ENCODE measurements around the gene CRISPLD2. TPM values are rescaled to one million over a fixed set of nuclear protein-coding genes. Genes with fewer than 3 reads are reported as not detected.
A peak's percentile ranks its signal among the peaks of the same experiment; 100 is the strongest.

CRISPLD2 gene
- total and polyA plus RNA-seq, 10 donors = 7.9 to 271 (median 75.5) TPM

GRCh38 chr16:84886497-84887090 lies 66.8 kb downstream of the CRISPLD2 start:
- H3K4me3 ChIP-seq = no peak overlapping the region
- intact Hi-C loops (cut with DNase I; ENCODE audit: low total_unique reads) = loop anchor here (10.0 kb wide), 1 partner anchor 62 kb away; no protein-coding TSS in a partner anchor
- H3K9me3 ChIP-seq = no peaks in the 10 kb centered on the region
- H3K27ac ChIP-seq = no peak overlapping the region
- DNase-seq = no peak
- peaks cover 0 to 42% (median 14%) of the 10 kb centered on the region in 6 donors for H3K4me1 ChIP-seq
- 70 to 83% (median 78%) methylated on average over 11 of the region's 11 CpGs for WGBS, 5 donors
- peaks cover 0 to 95% (median 0%) of the 10 kb centered on the region in 6 donors for H3K36me3 ChIP-seq
- TF ChIP-seq POLR2A (IDR thresholded peaks at IDR 0.05) (no peak), POLR2AphosphoS5 (IDR thresholded peaks at IDR 0.05) (no peak), CTCF (IDR thresholded peaks at IDR 0.05 in 8 of 11, conservative IDR thresholded peaks at IDR 0.05 in 3 of 11) (no peak)
- peaks cover 0 to 49% (median 0%) of the 10 kb centered on the region in 7 donors for H3K27me3 ChIP-seq (replicated peaks in 1 of 7)

- intact Hi-C loops (cut with DNase I; ENCODE audit: low total_unique reads) = loop anchor here (10.0 kb wide), 1 partner anchor 62 kb away; no protein-coding TSS in a partner anchor
- TF ChIP-seq CTCF (IDR thresholded peaks at IDR 0.05 in 8 of 11, conservative IDR thresholded peaks at IDR 0.05 in 3 of 11) (no peak), POLR2AphosphoS5 (IDR thresholded peaks at IDR 0.05) (peak in 1 of 3 donors; percentile 7)
- Histone ChIP-seq H3K36me3 (peaks cover 0 to 98% (median 0%) of the 10 kb centered on the region in 6 donors), H3K9me3 (no peaks in the 10 kb centered on the region), H3K4me1 (peaks cover 0 to 47% (median 14%) of the 10 kb centered on the region in 6 donors), H3K27ac (no peak overlapping the region), H3K27me3 (replicated peaks in 1 of 7) (peaks cover 0 to 54% (median 0%) of the 10 kb centered on the region in 7 donors), H3K4me3 (no peak overlapping the region)
- DNase-seq = no peak
- WGBS, 5 donors = 89 to 94% (median 92%) methylated on average over 14 to 15 of the region's 15 CpGs
Measured at GRCh38 chr16:84887207-84887606, 67.4 kb downstream of the CRISPLD2 start.

- no peak overlapping the region for H3K4me3 ChIP-seq
- H3K27ac ChIP-seq = no peak overlapping the region
- intact Hi-C loops (cut with DNase I; ENCODE audit: low total_unique reads) = loop anchor here (10.0 kb wide), 1 partner anchor 64 kb away; no protein-coding TSS in a partner anchor
- peaks cover 0 to 63% (median 0%) of the 10 kb centered on the region in 7 donors for H3K27me3 ChIP-seq (replicated peaks in 1 of 7)
- peaks cover 0 to 59% (median 14%) of the 10 kb centered on the region in 6 donors for H3K4me1 ChIP-seq
- DNase-seq = no peak
- H3K36me3 ChIP-seq = peaks cover 0 to 98% (median 0%) of the 10 kb centered on the region in 6 donors
- TF ChIP-seq POLR2A (IDR thresholded peaks at IDR 0.05) (no peak), CTCF (IDR thresholded peaks at IDR 0.05 in 8 of 11, conservative IDR thresholded peaks at IDR 0.05 in 3 of 11) (no peak), POLR2AphosphoS5 (IDR thresholded peaks at IDR 0.05) (peak in 1 of 3 donors; percentile 11)
- WGBS, 5 donors = 84 to 90% (median 86%) methylated on average over 7 of the region's 7 CpGs
- no peaks in the 10 kb centered on the region for H3K9me3 ChIP-seq
Measured at GRCh38 chr16:84888450-84888849, 68.7 kb downstream of the CRISPLD2 start.

GRCh38 chr16:84889066-84889465 lies 69.3 kb downstream of the CRISPLD2 start:
- H3K27ac ChIP-seq = no peak overlapping the region
- no peak for TF ChIP-seq CTCF (IDR thresholded peaks at IDR 0.05 in 8 of 11, conservative IDR thresholded peaks at IDR 0.05 in 3 of 11)
- no peak for TF ChIP-seq POLR2A (IDR thresholded peaks at IDR 0.05)
- no peak for TF ChIP-seq POLR2AphosphoS5 (IDR thresholded peaks at IDR 0.05)
- DNase-seq = no peak

More at GRCh38 chr16:84889066-84889465, 69.3 kb downstream of the CRISPLD2 start:
- WGBS, 5 donors = 71 to 84% (median 79%) methylated on average over 12 of the region's 12 CpGs
- peaks cover 0 to 63% (median 15%) of the 10 kb centered on the region in 6 donors for H3K4me1 ChIP-seq
- peaks cover 0 to 98% (median 0%) of the 10 kb centered on the region in 6 donors for H3K36me3 ChIP-seq
- H3K27me3 ChIP-seq (replicated peaks in 1 of 7) = peaks cover 0 to 64% (median 0%) of the 10 kb centered on the region in 7 donors
- intact Hi-C loops (cut with DNase I; ENCODE audit: low total_unique reads) = loop anchor here (10.0 kb wide), 1 partner anchor 64 kb away; no protein-coding TSS in a partner anchor
- H3K4me3 ChIP-seq = no peak overlapping the region
- no peaks in the 10 kb centered on the region for H3K9me3 ChIP-seq

Data from spleen (tissue), 11 donors.